Glomerular visceral epithelial cell (primary cell): ENCODE data around the gene ACACA.

Experiments used
- DNase-seq: peaks from one replicate; pipeline ENCODE4 v3.0.0-alpha.2; 2016; ENCODE audit errors: extremely low spot score

ACACA gene

DNA sequence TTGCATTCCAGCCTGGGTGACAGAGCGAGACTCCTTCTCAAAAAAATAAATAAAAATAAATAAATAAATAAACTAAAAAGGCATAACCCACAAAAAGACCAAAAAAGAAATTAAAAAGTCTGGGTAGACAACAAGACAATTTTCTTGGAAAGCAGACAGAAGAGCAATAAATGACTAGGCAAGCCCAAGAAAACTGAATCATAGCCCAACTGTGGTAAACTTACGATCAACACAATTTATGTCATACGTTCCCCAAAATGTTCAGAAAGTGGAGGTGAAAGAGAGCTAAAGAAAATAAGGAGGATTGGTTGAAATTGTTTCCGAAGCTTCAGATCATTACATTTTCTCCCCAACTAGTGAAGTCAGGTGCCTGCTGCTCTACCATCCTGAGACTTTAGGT, 62.1 kb downstream of the ACACA start:
- DNase-seq: no peak

DNA sequence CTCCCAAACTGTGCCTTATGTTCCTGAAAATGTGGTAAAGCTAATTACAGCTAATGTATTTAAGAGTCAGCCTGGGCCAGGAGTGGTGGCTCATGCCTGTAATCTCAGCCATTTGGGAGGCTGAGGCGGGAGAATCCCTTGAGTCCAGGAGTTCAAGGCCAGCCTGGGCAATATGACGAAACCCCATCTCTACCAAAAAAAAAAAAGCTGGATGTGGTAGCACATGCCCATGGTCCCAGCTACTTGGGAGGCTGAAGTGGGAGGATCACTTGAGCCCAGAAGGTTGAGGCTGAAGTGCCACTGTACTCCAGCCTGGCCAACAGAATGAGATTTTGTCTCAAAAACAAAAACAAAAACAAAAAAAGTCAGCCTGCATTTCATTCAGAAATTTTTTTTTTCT, 64.0 kb downstream of the ACACA start:
- DNase-seq: no peak

DNA sequence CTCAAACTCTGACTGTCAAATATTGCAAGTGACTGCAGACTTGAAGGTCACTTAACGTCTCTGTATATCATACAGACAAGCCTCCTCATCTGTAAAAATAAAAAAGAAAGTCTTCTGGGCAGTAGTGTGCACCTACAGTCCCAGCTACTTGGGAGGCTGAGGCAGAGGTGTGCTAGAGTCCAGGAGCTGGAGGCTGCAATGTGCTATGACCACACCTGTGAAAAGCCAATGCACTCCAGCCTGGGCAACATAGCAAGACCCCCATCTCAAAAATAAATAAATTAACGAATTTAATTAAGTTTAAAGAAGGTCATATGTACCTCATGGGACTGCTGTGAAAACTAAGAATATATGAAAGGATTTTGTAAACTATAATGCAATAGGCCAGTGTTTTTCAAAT, 65.8 kb downstream of the ACACA start:
- no peak for DNase-seq

DNA sequence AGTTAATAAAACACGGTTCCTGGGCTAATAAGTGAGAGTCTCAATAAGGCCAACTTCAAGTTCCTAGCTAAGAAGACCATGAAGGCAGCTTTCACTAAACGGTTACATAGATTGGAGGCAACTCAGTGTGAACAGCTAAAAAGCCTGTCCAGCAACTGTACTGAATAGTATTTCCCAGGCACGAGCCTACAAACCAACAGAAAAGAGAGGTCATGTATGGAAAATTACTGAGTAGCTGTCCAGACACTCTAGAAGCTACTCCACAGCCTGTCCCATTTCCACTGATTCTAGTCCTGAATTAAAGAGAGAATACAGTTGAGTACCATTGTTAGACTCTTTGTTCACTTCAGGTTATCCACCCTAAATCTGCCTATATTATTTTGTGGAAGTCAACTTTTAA, 67.3 kb downstream of the ACACA start:
- DNase-seq: no peak

DNA sequence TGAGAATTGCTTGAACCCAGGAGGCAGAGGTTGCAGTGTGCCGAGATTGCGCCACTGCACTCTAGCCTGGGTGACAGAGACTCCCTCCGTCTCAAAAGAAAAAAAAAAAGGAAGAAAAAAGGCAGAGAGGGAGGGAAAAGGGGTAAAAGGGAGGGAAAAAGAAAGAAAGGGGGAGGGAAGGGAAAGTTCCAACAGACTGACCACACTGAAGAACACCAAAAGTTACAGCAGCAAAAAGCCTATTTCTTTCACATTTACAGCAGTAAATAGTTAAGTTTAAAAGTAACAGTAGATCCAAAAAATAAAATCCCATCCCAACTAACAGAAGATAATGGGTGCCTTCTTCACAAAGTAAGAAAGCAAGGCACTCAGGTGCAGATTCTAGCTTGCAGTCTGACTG, 67.8 kb downstream of the ACACA start:
- DNase-seq: no peak

DNA sequence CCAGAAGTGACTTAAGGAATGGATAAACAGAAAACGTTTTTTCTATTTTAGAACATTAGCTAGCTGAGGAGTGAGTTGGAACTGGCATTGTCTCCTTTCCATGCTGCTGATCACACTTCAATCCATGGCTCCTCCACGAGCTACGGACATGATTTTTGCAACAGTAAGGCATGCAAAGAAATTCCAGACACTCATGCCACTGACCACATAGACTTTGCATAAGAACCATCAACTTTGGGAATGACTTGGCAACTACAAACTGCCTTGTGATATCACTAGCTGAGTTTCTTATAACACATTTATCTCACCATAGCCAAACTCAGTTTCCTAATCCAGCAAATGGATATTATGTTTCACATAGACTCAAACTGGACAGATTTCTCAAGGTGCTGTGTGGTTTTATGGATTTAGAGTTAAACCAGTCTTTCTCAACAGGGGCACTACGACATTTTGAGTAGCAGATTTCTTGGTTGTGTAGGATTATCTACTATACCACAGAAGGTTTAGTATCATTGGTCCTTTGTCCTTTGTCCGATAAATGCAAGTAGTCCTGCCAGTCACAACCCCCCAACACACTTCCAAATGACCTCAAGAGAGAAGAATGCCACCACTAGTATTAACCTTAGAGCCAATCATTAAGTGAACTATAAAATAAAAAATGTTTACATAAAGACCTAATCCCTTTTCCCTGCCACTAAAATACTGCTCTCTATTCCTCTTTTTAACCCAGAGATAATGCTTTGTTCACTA, 79.1 kb downstream of the ACACA start:
- peak; percentile 85 for DNase-seq

DNA sequence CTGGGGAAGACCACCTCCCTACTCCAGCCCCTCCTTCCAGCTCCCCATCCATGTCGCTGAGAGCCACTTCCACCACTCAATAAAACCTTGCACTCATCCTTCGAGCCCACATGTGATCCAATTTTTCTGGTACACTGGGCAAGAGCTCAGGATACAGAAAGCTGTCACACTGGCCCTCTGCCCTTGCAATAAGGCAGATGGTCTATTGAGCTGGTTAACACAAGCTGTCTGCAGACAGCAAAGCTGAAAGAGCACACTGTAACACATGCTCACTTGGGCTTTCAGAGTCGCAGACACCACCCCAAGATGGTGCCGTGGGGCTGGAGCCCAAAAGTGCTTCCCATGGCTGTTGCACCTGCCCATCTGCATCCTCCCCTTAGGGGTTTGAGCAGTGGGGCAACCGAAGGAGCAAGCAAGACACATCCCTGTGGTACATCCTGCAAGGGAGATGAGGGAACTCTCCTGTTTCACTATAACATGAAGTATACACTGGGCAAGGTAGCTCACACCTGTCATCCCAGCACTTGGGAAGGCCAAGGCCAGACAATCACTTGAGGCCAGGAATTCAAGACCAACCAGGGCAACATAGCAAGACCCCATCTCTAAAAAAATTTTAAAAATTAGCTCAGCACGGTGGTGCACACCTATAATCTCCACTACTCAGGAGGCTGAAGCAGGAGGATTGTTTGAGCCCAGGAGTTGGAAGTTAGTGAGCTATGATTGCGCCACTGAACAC, 83.6 kb downstream of the ACACA start:
- DNase-seq: no peak

DNA sequence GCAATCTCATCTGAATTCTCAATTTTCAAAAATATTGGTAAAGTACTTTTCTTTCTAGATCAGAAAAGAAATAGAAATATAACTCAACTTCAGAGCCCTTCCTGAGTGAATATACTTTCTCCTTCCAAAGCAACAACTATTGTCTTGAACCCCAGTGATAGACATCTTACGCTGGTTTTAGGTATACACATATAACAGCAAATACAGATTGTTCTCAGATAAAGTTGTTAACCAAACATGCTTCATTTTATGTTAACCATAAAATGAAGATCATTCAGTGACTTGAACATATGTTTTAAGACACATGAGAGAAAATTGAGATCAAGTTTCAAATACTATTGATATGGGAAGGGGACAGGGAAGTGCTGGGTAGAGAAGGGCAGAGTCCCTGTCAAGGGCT, 84.5 kb downstream of the ACACA start:
- no peak for DNase-seq

DNA sequence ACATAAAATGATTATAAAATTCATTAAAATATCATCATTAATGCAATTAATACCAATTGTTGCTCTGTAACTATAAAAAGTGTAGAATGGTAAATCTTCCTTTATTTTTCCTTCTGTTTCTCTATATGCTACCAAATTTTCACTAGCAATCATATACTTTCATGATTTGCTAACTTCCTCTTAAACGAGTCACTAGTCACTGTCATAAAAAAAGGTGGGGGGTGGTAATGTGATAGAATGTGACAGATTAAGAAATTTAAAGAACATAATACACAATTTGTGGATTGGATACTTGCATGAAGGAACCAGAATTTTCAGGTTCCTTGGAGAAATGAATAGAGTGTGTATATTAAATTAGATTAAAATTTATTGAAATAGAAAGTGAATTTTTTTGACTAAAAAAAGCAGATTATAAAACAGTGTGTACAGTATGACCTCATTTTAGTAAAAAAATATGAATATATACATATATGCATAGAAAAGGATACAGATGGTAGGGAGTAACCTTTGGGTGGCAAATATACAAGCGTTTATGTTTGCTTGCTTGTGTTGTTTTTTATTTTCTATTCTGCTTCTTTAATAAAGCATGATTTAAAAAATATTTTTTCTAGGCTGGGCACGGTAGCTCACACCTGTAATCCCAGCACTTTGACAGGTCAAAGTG, 87.6 kb downstream of the ACACA start:
- no peak for DNase-seq

DNA sequence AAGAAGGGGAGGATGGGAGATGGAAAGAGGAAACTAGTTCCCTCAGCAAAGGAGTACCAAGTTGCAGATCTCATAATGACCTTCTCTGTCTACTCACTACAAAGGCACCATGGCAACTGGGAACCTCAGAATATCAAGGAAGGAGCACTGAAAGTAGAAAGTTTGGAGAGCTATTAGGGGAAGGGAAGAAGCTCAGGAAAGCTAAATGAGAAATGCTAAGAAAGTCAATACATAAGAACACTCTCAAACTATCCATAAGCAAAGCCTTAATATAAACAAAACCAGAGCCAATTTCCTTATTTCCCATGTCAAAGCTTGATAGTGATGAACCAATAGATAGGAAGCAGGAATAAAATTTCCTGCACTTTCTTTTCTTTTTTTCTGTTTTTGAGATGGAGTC, 88.8 kb downstream of the ACACA start:
- no peak for DNase-seq

DNA sequence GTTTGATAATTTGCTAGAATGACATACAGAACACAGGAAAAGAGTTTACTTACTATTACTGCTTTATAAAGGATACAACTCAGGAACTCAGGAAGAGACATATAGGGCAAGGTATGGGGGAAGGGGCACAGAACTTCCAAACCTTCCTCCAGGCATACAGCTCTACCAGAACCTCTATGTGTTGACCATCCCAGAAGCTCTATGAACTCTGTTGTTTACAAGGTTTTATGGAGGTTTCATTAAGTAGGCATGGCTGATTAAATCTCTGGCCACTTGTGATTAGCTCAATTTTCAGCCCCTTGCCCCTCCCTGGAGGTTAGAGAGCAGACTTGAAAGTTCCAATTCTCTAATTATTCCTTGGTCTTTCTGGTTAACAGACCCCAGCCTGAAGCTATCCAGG, 91.0 kb downstream of the ACACA start:
- no peak for DNase-seq

DNA sequence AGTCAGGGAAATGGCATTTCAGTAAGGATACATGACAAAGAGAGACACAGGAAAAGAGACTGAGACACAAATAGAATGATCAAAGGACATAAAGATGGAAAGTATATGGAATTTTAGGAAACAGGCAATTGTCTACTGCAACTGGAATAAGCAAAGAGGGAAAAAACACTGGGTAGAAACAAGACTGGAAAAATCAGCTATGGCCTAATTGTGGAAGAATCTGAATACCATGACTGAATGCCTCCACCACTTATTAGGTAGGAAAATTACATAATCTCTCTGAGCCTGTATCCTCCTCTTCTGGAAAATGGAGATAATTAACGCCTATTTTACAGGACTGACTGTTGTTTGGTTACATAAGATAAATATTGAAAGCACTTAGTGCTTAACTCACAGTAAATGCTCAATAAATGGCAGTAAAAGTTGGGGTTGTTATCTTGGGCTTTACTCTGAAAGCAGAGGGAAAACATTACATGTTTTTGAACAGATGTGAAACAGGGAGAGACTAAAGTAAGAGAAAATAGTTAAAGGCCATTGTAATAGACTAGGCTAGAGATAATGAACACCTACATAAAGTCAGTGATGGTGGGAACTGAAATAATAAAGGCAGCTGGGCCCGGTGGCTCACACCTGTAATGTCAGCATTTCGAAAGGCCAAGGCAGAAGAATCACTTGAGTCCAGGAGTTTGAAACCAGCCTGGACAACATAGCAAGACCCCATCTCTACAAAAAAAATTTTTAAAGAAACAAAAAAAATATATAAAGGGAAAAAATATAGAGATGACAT, 94.3 kb downstream of the ACACA start:
- DNase-seq: no peak

DNA sequence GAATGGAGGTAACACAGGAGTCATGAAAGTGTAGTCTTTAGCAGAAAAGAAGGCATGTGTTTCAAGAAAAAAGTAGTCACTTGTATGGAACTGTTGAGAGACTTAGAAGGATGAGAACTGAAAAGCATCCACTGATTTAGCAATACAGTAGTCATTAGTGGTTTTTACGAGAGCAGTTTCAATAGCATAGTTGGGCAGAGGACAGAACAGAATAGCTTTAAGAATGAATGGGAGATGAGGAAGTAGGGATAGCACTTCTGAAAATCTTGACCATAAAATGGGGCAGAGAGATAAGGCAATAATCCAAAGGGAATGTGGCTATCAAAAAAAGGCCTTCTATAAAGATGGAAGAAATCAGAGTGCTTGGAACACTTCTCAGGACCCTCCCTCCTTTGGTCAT, 95.7 kb downstream of the ACACA start:
- DNase-seq: no peak

DNA sequence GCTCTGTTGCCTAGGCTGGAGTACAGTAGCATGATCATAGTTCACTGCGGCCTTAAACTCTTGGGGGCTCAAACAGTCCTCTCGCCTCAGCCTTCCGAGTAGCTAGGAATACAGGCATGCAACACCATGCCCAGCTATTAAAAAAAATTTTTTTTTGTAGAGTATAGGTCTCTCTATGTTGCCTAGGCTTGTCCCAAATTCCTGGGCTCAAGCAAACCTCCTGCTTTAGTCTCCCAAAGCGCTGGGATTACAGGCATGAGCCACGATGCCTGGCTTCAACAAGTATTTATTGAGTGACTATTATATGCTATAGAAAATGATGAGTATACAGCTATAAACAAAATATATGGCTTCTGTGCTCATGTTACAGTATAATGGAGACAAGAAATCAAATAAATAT, 97.6 kb downstream of the ACACA start:
- no peak for DNase-seq

DNA sequence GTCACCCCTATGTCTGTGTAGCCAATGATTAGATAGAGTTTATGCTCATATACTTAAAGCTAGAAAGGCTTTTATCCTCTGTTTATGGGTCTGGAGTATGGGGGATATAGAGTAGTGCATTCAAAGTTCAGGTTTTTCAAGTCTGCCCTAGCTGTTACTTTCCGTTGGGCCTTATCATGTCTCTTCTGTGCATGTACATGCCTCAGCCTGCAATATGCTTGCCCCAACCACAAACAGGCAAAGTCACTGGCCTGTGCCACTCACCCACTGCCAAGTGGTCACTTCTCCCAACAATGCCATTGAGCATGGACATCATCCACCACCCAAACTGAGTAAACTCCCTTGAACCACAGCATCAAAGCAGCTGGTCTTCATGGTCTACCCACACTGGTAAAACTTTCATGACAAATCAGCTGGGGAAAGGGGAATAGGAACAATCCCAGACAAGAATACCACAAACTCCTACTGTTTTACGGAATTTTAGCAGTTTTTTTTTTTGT, 101.2 kb downstream of the ACACA start:
- DNase-seq: no peak

DNA sequence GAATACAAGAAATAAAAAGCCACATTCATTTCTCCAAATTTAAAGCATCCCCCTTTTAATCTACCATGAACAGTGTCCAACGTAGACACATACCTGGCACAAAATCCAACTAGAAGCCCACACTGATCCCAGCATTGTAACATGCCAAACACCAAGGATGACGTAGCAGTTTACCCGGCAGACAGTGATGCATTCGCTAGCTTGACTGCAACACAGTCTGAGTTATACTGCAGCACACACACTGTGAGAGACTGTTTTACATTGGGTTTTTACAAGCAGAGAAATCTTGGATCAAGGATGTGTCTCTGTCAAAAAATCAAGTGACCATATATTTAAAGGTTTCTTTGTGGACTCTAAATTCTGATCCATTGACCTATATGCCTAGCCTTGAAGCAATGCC, 105.3 kb downstream of the ACACA start:
- no peak for DNase-seq

DNA sequence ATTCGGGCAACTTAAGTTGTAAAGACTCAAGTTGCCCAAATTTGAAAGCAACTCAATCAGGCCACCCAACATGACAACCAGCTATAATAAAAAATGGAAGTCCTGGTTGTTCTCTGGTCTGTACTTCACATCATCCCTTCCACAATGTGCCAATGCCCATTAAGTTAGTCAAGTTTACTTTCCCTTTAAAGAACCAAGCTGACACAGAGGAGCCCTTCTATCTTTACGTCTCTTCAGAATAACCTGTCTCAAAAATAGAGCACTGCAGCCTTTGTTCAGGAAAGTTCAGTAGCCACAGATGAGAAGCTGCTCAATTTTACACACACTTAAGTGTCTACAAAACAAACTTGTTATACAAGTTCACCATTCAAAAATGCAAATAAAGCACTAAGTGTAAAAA, 106.0 kb downstream of the ACACA start:
- no peak for DNase-seq

DNA sequence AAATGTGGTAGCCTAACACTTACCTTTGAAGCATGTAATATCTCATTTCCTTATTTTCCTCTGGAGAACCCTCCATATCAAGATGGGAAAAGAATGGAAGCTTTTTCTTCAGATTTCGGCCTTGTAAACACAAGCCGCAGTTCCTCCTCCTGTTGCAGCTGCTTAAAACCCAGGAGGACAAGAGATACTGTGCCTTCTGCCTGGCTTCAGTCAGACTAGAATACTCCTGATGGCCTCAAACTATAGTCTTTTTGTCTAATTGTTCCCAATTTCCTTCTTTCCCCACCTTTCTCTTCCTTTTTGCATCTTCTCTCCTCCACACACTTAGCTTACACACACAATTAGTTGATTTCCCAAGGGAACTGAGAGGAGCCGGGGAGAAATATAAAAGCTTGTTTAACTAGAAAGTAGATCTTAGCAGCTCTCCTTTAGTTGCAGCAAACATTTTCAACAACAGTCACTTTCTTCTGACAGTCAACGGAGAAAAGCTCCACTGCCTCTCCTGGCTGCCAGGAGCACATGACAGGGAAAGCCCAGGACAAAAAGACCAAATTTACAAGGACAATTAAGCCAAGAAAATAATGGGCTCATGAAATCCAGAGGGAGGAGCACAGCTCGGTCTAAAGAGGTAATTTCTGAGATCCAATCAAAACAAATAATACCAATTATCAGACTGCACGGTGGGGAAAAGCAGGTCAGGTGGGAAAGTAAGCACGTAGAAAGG, 107.2 kb downstream of the ACACA start:
- DNase-seq: no peak

DNA sequence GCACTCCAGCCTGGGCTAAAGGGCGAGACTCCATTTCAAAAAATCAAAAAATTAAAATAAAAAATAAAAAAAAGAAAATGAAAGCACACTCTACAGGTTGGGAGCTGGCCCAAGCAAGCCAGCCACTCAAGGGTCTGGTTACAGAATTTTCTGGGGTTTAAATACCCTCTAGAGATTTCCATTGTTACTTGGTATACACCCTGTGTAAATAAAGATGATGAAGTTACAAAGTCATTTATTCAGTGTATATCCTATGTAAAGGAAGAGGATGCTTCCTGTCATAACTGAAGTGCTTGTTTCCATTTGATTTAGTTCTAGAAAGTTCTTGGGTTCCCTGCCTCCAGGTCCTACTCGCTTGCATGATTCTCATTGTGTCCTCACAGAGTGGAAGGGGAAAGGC, 110.7 kb downstream of the ACACA start:
- no peak for DNase-seq

DNA sequence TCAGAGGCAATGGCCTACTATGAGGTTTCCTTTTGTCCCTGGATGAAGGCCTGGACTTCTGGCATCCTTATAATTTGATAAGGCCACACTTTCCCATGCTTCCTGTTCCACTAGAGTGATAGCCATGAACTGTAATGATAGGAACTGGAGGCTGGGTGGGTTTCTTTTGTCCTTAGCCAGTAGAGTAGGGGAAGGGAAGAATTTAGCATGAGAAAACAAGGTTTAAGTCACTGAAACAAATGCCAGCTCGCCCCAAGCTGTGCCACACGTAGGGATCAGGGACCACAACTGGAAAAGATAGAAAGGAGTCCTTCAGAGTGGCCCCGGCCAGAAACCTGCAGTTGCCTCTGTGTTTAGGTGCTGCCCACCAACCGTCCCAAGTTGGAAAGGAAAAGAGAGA, 111.7 kb downstream of the ACACA start:
- DNase-seq: no peak

DNA sequence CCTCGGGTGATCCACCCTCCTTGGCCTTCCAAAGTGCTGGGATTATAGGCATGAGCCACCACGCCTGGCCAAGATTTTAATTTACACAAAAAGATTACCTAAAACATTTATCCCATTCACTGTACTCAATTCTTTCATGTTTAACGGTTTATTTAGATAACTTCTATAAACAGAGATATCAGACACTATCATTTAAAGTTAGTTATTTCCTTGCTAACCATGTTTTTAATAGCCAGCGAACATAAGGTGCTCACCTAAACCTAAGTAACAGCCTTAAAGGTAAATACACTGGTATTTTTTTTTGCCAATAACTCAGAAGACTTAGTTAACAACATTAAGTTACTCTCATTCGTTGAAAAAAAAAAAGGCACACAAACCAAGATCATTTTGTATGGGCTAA, 112.9 kb downstream of the ACACA start:
- no peak for DNase-seq
